SK-N-SH (cell line): ENCODE results near the gene FOXI1. TPM values are rescaled to one million over a fixed set of nuclear protein-coding genes. Genes with fewer than 3 reads are reported as not detected.
A peak's percentile ranks its signal among the peaks of the same experiment; 100 is the strongest.

Experiments
- CTCF ChIA-PET: fragments of 300-600, 350-600 bp; formaldehyde crosslinking; extraction: SDS; loops from one replicate; lab custom pipeline; 2021; lab: Yijun Ruan, JAX
- POLR2A ChIA-PET: fragments of 350-600 bp; sonication (Branson Sonifier 250); formaldehyde crosslinking; extraction: SDS; loops from one replicate; lab custom pipeline; 2020; ENCODE audit warnings: antibody characterized with exemption, inconsistent platforms; lab: Yijun Ruan, JAX
- DNase-seq: peaks from one replicate; pipeline ENCODE4 v3.0.0; 2012
- H2AFZ ChIP-seq: fragments of 200-600 bp; sonication (generic); 2 replicates; pipeline ENCODE4 v1.8.1; 2016; ENCODE audit warnings: antibody characterized with exemption, mild to moderate bottlenecking, low read depth
- H3F3A ChIP-seq: fragments of 200-600 bp; sonication (generic); replicated peaks from 2 replicates; pipeline ENCODE3; 2016; ENCODE audit warnings: antibody characterized with exemption, mild to moderate bottlenecking; ENCODE audit not compliant: insufficient read depth
- H3K27ac ChIP-seq, 2 experiments: fragments of 200-500 bp in 1 of 2; fragments of 200-600 bp in 1 of 2; sonication (Bioruptor generic) in 1 of 2; sonication (generic), shearing (Covaris generic) in 1 of 2; 2 replicates each; pipeline versions ENCODE4 v1.5.1 to v1.6.1; 2014 to 2016; ENCODE audit warnings: low read depth in 2 of 2, inconsistent platforms in 1 of 2, low read length in 1 of 2, mild to moderate bottlenecking in 1 of 2, mixed read lengths in 1 of 2
- H3K27me3 ChIP-seq: fragments of 200-600 bp; sonication (generic), shearing (Covaris generic); 2 replicates; pipeline ENCODE4 v1.6.1; 2016; ENCODE audit warnings: mixed run types; ENCODE audit not compliant: insufficient read depth
- H3K36me3 ChIP-seq, 2 experiments: fragments of 200-500 bp in 1 of 2; fragments of 200-600 bp in 1 of 2; sonication (Bioruptor generic) in 1 of 2; sonication (generic) in 1 of 2; replicated peaks in 1 of 2; 2 replicates each; pipeline versions ENCODE3 to v1.5.1; 2014 to 2016; ENCODE audit warnings: low read length in 1 of 2, mild to moderate bottlenecking in 1 of 2; ENCODE audit not compliant: insufficient read depth in 2 of 2, control insufficient read depth in 1 of 2
- H3K4me1 ChIP-seq, 2 experiments: fragments of 200-500 bp in 1 of 2; fragments of 200-600 bp in 1 of 2; sonication (Bioruptor generic) in 1 of 2; sonication (generic), shearing (Covaris generic) in 1 of 2; 2 replicates each; pipeline versions ENCODE4 v1.5.1 to v1.6.1; 2014 to 2016; ENCODE audit warnings: low read depth in 1 of 2, low read length in 1 of 2, mixed run types in 1 of 2; ENCODE audit not compliant: insufficient read depth in 2 of 2, control insufficient read depth in 1 of 2
- H3K4me2 ChIP-seq: fragments of 200-600 bp; sonication (generic), shearing (Covaris generic); 2 replicates; pipeline ENCODE4 v1.6.1; 2017; ENCODE audit warnings: mixed run types
- H3K4me3 ChIP-seq, 2 experiments: fragments of 200-500 bp in 1 of 2; fragments of 200-600 bp in 1 of 2; sonication (Bioruptor generic) in 1 of 2; sonication (generic), shearing (Covaris generic) in 1 of 2; 2 replicates each; pipeline versions ENCODE4 v1.5.1 to v1.8.1; 2014 to 2016; ENCODE audit warnings: low read depth in 2 of 2, inconsistent platforms in 1 of 2, low read length in 1 of 2, mild to moderate bottlenecking in 1 of 2, mixed read lengths in 1 of 2, moderate library complexity in 1 of 2
- H3K79me2 ChIP-seq: fragments of 200-600 bp; sonication (generic); 2 replicates; pipeline ENCODE4 v1.8.1; 2017; ENCODE audit warnings: mild to moderate bottlenecking; ENCODE audit not compliant: insufficient read depth
- H3K9ac ChIP-seq: fragments of 200-600 bp; sonication (generic); 2 replicates; pipeline ENCODE4 v1.6.1; 2017; ENCODE audit warnings: mixed run types
- H3K9me2 ChIP-seq: fragments of 200-600 bp; sonication (generic); 2 replicates; pipeline ENCODE4 v1.6.1; 2017; ENCODE audit warnings: mixed run types
- H3K9me3 ChIP-seq: fragments of 200-600 bp; sonication (generic); 2 replicates; pipeline ENCODE4 v1.6.1; 2017; ENCODE audit warnings: mixed run types, mild to moderate bottlenecking, moderate library complexity
- H4K20me1 ChIP-seq: fragments of 200-600 bp; sonication (generic); 2 replicates; pipeline ENCODE4 v1.6.1; 2017; ENCODE audit warnings: mild to moderate bottlenecking, mixed run types; ENCODE audit not compliant: insufficient read depth
- ELF1 ChIP-seq: IDR thresholded peaks from 2 replicates; pipeline ENCODE4 v1.4.0; 2012
- EP300 ChIP-seq, 2 experiments: IDR thresholded peaks; 2 replicates each; pipeline versions ENCODE4 v1.4.0 to v1.6.1; 2012; ENCODE audit warnings: borderline replicate concordance in 1 of 2, low read depth in 1 of 2, low read length in 1 of 2
- FOSL2 ChIP-seq: IDR thresholded peaks from 2 replicates; pipeline ENCODE4 v1.4.0; 2012; ENCODE audit warnings: low read depth, mild to moderate bottlenecking, moderate library complexity, borderline replicate concordance
- FOXJ3 ChIP-seq: sonication (generic); formaldehyde crosslinking; IDR thresholded peaks from 2 replicates; pipeline ENCODE4 v1.5.1; 2020; ENCODE audit warnings: mild to moderate bottlenecking, missing genetic modification reagents
- GABPA ChIP-seq: IDR thresholded peaks from 2 replicates; pipeline ENCODE4 v1.4.0; 2012; ENCODE audit warnings: low read depth, mild to moderate bottlenecking
- GATA2 ChIP-seq: sonication (generic); formaldehyde crosslinking; IDR thresholded peaks from 2 replicates; pipeline ENCODE4 v1.5.0; 2020; ENCODE audit warnings: mild to moderate bottlenecking, missing genetic modification reagents
- IRF3 ChIP-seq: fragments of 150-350 bp; IDR thresholded peaks from 2 replicates; pipeline ENCODE4 v1.6.1; 2016; ENCODE audit warnings: mild to moderate bottlenecking, low read depth, low read length
- MAX ChIP-seq: IDR thresholded peaks from 2 replicates; pipeline ENCODE4 v1.4.0; 2012; ENCODE audit warnings: low read depth
- MXI1 ChIP-seq: IDR thresholded peaks from 2 replicates; pipeline ENCODE4 v1.6.1; 2012; ENCODE audit warnings: mild to moderate bottlenecking, low read depth, low read length, improper control_type of control experiment
- NRF1 ChIP-seq: IDR thresholded peaks from 2 replicates; pipeline ENCODE4 v1.6.1; 2012; ENCODE audit warnings: low read depth, mild to moderate bottlenecking, low read length
- PBX3 ChIP-seq: IDR thresholded peaks from 2 replicates; pipeline ENCODE4; 2012
- RAD21 ChIP-seq: IDR thresholded peaks from 2 replicates; pipeline ENCODE4 v1.6.1; 2012; ENCODE audit warnings: mild to moderate bottlenecking, low read length
- RFX5 ChIP-seq: IDR thresholded peaks from 2 replicates; pipeline ENCODE4 v1.6.1; 2012; ENCODE audit warnings: mild to moderate bottlenecking, improper control_type of control experiment, low read length
- SMC3 ChIP-seq: IDR thresholded peaks from 2 replicates; pipeline ENCODE4 v1.6.1; 2012; ENCODE audit warnings: low read depth, low read length, improper control_type of control experiment
- TAF1 ChIP-seq: IDR thresholded peaks from 2 replicates; pipeline ENCODE4 v1.6.1; 2012; ENCODE audit warnings: low read depth, mild to moderate bottlenecking, low read length, moderate library complexity, borderline replicate concordance
- TCF12 ChIP-seq: IDR thresholded peaks from 2 replicates; pipeline ENCODE4 v1.4.0; 2012
- TEAD4 ChIP-seq: IDR thresholded peaks from 2 replicates; pipeline ENCODE4 v1.4.0; 2012; ENCODE audit warnings: mild to moderate bottlenecking, borderline replicate concordance; ENCODE audit not compliant: insufficient read depth
- YY1 ChIP-seq: IDR thresholded peaks from 2 replicates; pipeline ENCODE4 v1.4.0; 2012; ENCODE audit warnings: low read depth, mild to moderate bottlenecking
- WGBS: methylation state at CpG from one replicate; pipeline ENCODE4 v1.1.6; 2017; ENCODE audit warnings: low lambda C conversion rate; 5-methylcytosine and 5-hydroxymethylcytosine counted together
- polyA plus RNA-seq, 3 experiments: library from polyadenylated mRNA; depleted of rRNA; stranded (reverse); fragments of >200 nt; gene quantifications; 2 replicates each; pipeline ENCODE4 v1.2.3, GENCODE V29; 2012
- TF ChIP-seq, protein P1 (sequence below): IDR thresholded peaks from 2 replicates; pipeline ENCODE4 v1.4.0; 2012; ENCODE audit warnings: low read depth, borderline replicate concordance

FOXI1 gene
- polyA plus RNA-seq, 1 of the 3 experiments (the other 2 are of a cell fraction), result not detected

DNA sequence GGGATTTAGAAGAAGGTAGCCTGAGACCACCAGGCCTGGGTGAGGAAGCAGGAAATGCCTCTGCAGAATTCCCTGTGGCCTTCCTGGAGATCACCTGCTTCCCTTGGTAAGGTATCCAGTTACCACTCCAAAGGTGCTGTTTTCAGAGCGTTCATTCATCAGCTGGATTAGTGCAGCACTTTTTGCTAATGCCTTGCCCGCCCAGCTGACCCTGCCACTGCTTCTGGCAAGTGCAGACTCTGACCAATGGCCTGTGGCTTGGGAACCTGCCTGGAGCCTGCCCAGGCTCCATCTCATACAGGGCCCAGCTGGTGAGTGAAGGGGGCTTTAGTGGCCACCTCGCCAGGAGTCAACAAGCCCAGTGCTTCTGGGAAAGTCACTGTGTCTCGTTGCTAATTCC lies 48.6 kb downstream of the FOXI1 start:
- POLR2A ChIA-PET, result no interaction called here
- DNase-seq, result peak; percentile 49
- Histone ChIP-seq H3K27me3 (no peaks in the 10 kb centered on the region), H3K9me3 (no peaks in the 10 kb centered on the region), H4K20me1 (no peaks in the 10 kb centered on the region), H3K9me2 (no peaks in the 10 kb centered on the region), H3K4me1 (peaks cover 15 to 16% of the 10 kb centered on the region in 2 experiments), H3K27ac (peak overlapping the region in 1 of 2 experiments; percentile 75; a peak in 2 of 4 replicates), H3F3A (peaks cover 14% of the 10 kb centered on the region), H3K36me3 (no peaks in the 10 kb centered on the region), H3K79me2 (no peaks in the 10 kb centered on the region), H2AFZ (no peak overlapping the region), H3K9ac (no peak overlapping the region), H3K4me2 (no peak overlapping the region), H3K4me3 (no peak overlapping the region)
- no peak for TF ChIP-seq TEAD4
- no peak for TF ChIP-seq NRF1
- 50% methylated on average over 1 of the region's 4 CpGs for WGBS
- CTCF ChIA-PET, result interaction anchor here (0.7 to 1.5 kb wide), 3 partner anchors 28 to 31 kb away, joined by 3 to 5 read pairs (median 3); no protein-coding TSS in a partner anchor

DNA sequence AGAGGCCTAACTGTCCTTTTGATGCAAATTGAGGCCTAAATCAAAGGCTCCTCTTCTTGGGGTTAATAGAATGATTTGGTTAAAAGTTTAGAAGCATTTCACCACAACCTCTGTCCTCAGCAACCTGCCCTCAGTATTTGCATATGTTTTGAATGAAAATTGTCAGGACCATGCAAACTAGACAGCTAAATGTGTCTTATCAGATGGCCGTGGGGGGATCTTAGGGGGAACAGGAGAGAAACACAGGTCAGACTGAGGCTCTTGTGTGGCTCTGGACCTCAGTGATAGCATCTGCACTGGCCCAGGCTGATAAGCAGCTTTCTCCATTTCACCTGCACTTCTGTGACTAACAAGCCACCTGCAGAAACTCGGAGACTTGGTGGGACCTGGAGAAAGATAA lies 49.0 kb downstream of the FOXI1 start:
- H3F3A ChIP-seq, result peaks cover 14% of the 10 kb centered on the region
- CTCF ChIA-PET, result interaction anchor here (0.7 to 1.5 kb wide), 3 partner anchors 27 to 30 kb away, joined by 3 to 5 read pairs (median 3); no protein-coding TSS in a partner anchor
- TF ChIP-seq GATA2 (CRISPR knock-in tag) (peak; percentile 70), GABPA (no peak)
- no peaks in the 10 kb centered on the region for H3K36me3 ChIP-seq
- H3K4me2 ChIP-seq, result no peak overlapping the region
- peak overlapping the region in 1 of 2 experiments; percentile 75; a peak in 2 of 4 replicates for H3K27ac ChIP-seq
- no peak overlapping the region for H3K4me3 ChIP-seq
- WGBS, result 66% methylated on average over 2 of the region's 2 CpGs
- no peaks in the 10 kb centered on the region for H3K79me2 ChIP-seq
- no peaks in the 10 kb centered on the region for H3K27me3 ChIP-seq
- no peaks in the 10 kb centered on the region for H3K9me2 ChIP-seq
- H3K9me3 ChIP-seq, result no peaks in the 10 kb centered on the region
- POLR2A ChIA-PET, result no interaction called here
- DNase-seq, result peak; percentile 34
- H4K20me1 ChIP-seq, result no peaks in the 10 kb centered on the region
- no peak overlapping the region for H3K9ac ChIP-seq
- no peak overlapping the region for H2AFZ ChIP-seq
- peaks cover 15 to 16% of the 10 kb centered on the region in 2 experiments for H3K4me1 ChIP-seq

DNA sequence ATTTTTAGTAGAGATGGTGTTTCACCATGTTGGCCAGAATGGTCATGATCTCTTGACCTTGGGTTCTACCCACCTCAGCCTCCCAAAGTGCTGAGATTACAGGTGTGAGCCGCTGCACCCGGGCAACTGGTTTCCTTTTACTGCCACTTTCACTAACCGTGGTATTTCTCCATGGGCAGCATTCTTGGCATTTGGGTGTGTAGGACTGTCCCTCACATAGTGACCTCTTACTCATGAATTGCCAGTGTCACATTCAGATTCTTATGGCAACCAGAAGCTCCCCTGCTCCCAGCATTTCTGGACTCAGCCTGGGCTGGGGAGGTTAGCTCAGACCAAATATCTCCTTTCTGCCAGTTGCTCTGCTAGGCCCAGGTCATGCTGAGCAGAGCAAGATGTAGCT lies 50.1 kb downstream of the FOXI1 start:
- 71% methylated on average over 1 of the region's 3 CpGs for WGBS
- H3K4me1 ChIP-seq, result peaks cover 14 to 15% of the 10 kb centered on the region in 2 experiments
- no peaks in the 10 kb centered on the region for H3K27me3 ChIP-seq
- H3K79me2 ChIP-seq, result no peaks in the 10 kb centered on the region
- H4K20me1 ChIP-seq, result no peaks in the 10 kb centered on the region
- no peak overlapping the region for H3K9ac ChIP-seq
- no peak overlapping the region for H3K4me3 ChIP-seq
- no peaks in the 10 kb centered on the region for H3K9me2 ChIP-seq
- no peak for DNase-seq
- no peak overlapping the region for H2AFZ ChIP-seq
- H3K4me2 ChIP-seq, result no peak overlapping the region
- POLR2A ChIA-PET, result no interaction called here
- H3K9me3 ChIP-seq, result no peaks in the 10 kb centered on the region
- no peak for TF ChIP-seq RAD21
- no peak for TF ChIP-seq MAX
- no peak for TF ChIP-seq YY1
- TF ChIP-seq EP300 (IDR thresholded peaks at IDR 0.05; ENCODE audit: borderline replicate concordance in 1 of 2, low read depth in 1 of 2, low read length in 1 of 2), result no peak
- no peak for TF ChIP-seq MXI1
- TF ChIP-seq, protein P1, sequence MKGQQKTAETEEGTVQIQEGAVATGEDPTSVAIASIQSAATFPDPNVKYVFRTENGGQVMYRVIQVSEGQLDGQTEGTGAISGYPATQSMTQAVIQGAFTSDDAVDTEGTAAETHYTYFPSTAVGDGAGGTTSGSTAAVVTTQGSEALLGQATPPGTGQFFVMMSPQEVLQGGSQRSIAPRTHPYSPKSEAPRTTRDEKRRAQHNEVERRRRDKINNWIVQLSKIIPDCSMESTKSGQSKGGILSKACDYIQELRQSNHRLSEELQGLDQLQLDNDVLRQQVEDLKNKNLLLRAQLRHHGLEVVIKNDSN, result no peak
- TF ChIP-seq SMC3, result no peak
- TF ChIP-seq TCF12, result no peak
- TF ChIP-seq FOXJ3, result no peak
- no peak for TF ChIP-seq FOSL2
- no peak for TF ChIP-seq TAF1
- no peak for TF ChIP-seq ELF1
- TF ChIP-seq PBX3, result no peak
- no peak for TF ChIP-seq GABPA
- TF ChIP-seq RFX5, result no peak
- no peak for TF ChIP-seq IRF3
- no peak for TF ChIP-seq GATA2 (CRISPR knock-in tag)
- TF ChIP-seq, all 33 proteins: peak for 0
- CTCF ChIA-PET, result interaction anchor here (0.7 to 1.9 kb wide), 3 partner anchors 28 to 56 kb away, joined by 3 to 7 read pairs (median 4); no protein-coding TSS in a partner anchor
- Histone ChIP-seq H3F3A (peaks cover 13% of the 10 kb centered on the region), H3K36me3 (no peaks in the 10 kb centered on the region), H3K27ac (no peak overlapping the region)
